Kidney (tissue), 14 donors: ENCODE results near the gene PSMD3. TPM values are rescaled to one million over a fixed set of nuclear protein-coding genes. Genes with fewer than 3 reads are reported as not detected.
A peak's percentile ranks its signal among the peaks of the same experiment; 100 is the strongest.

ENCODE experiments used
- DNase-seq, 5 donors: peaks; one replicate each; pipeline ENCODE4 v3.0.0-alpha.2; 2013 to 2020
- FAIRE-seq: peaks from 2 replicates; lab custom pipeline; 2012; peaks lifted over from hg19 to GRCh38; lab: Jason Lieb, UNC
- H3K27ac ChIP-seq, 2 donors: one replicate each; pipeline ENCODE4 v1.7.0; 2013; ENCODE audit warnings: low read depth in 2 of 2, low read length in 2 of 2, inconsistent platforms in 1 of 2
- H3K27me3 ChIP-seq: one replicate; pipeline ENCODE4 v1.7.1; 2013; ENCODE audit warnings: low read length, inconsistent platforms; ENCODE audit not compliant: control insufficient read depth, insufficient read depth
- H3K36me3 ChIP-seq, 3 donors: one replicate each; pipeline versions ENCODE4 v1.7.0 to v1.7.1; 2013; ENCODE audit warnings: low read length in 3 of 3, control low read depth in 1 of 3, inconsistent platforms in 1 of 3; ENCODE audit not compliant: insufficient read depth in 3 of 3, control insufficient read depth in 2 of 3
- H3K4me1 ChIP-seq, 3 donors: one replicate each; pipeline versions ENCODE4 v1.7.0 to v1.7.1; 2013; ENCODE audit warnings: low read length in 3 of 3, inconsistent platforms in 1 of 3, low read depth in 1 of 3; ENCODE audit not compliant: control insufficient read depth in 2 of 3, insufficient read depth in 2 of 3
- H3K4me3 ChIP-seq, 3 donors: one replicate each; pipeline versions ENCODE4 v1.7.0 to v1.8.1; 2013; ENCODE audit warnings: low read length in 3 of 3, control low read depth in 1 of 3, inconsistent platforms in 1 of 3
- H3K9ac ChIP-seq, 3 donors: one replicate each; pipeline versions ENCODE4 v1.7.0 to v1.7.1; 2013; ENCODE audit warnings: low read length in 3 of 3, control low read depth in 1 of 3, inconsistent platforms in 1 of 3
- H3K9me3 ChIP-seq, 3 donors: one replicate each; pipeline versions ENCODE4 v1.7.0 to v1.7.1; 2013; ENCODE audit warnings: low read length in 3 of 3, control low read depth in 1 of 3, inconsistent platforms in 1 of 3; ENCODE audit not compliant: control insufficient read depth in 2 of 3, insufficient read depth in 1 of 3
- intact Hi-C: fragments of 100-400 bp; cut with DNase I; formaldehyde crosslinking; loops from one replicate; pipeline ENCODE4 v1.11.1; 2022
- polyA plus RNA-seq: library from polyadenylated mRNA; stranded (reverse); fragments of 350-450 nt; fragmentation: Illumina TruSeq; extraction: RNeasy Lipid Tissue Mini Kit (QIAGEN cat#74804); gene quantifications from one replicate; pipeline ENCODE4 v1.2.3, GENCODE V29; 2014; ENCODE audit warnings: low read depth, low replicate concordance; ENCODE audit not compliant: insufficient read depth
- total RNA-seq: library from RNA; stranded (reverse); fragmentation: NEBNext Ultra II Directional; extraction: Animal tissue kit (Norgen Biotek cat#: 25700); gene quantifications from one replicate; pipeline ENCODE4 v1.2.1, GENCODE V29; 2021
- TF ChIP-seq, protein P1 (sequence below): IDR thresholded peaks from 3 replicates; pipeline ENCODE4 v1.5.1; 2012; ENCODE audit warnings: mild to moderate bottlenecking, moderate library complexity, borderline replicate concordance; ENCODE audit not compliant: insufficient read depth; ENCODE audit errors: extremely low read depth
- donor health status: control.
- donor health status: control.
- donor health status: control.
- donor health status: control.
- donor health status: control.
- donor health status: DM: yes; HTN: yes; CAD: no.
- donor health status: Normal renal cell carcinoma (clear cell type).

Gene PSMD3
- total and polyA plus RNA-seq, 2 donors from 2014 or later: 63.6 to 66.4 TPM

DNA sequence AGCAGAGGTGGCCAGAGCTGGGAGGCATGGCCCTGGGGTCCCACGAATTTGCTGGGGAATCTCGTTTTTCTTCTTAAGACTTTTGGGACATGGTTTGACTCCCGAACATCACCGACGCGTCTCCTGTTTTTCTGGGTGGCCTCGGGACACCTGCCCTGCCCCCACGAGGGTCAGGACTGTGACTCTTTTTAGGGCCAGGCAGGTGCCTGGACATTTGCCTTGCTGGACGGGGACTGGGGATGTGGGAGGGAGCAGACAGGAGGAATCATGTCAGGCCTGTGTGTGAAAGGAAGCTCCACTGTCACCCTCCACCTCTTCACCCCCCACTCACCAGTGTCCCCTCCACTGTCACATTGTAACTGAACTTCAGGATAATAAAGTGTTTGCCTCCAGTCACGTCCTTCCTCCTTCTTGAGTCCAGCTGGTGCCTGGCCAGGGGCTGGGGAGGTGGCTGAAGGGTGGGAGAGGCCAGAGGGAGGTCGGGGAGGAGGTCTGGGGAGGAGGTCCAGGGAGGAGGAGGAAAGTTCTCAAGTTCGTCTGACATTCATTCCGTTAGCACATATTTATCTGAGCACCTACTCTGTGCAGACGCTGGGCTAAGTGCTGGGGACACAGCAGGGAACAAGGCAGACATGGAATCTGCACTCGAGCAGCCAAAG, 36.9 kb downstream of the PSMD3 start:
- Histone ChIP-seq H3K4me3 (no peak overlapping the region), H3K4me1 (peaks cover 0 to 9% (median 4%) of the 10 kb centered on the region in 3 donors), H3K9ac (no peak overlapping the region), H3K9me3 (no peaks in the 10 kb centered on the region), H3K36me3 (peaks cover 0 to 8% (median 6%) of the 10 kb centered on the region in 3 donors), H3K27ac (peak overlapping the region in 1 of 2 donors; percentile 7), H3K27me3 (no peaks in the 10 kb centered on the region)
- TF ChIP-seq, protein P1, sequence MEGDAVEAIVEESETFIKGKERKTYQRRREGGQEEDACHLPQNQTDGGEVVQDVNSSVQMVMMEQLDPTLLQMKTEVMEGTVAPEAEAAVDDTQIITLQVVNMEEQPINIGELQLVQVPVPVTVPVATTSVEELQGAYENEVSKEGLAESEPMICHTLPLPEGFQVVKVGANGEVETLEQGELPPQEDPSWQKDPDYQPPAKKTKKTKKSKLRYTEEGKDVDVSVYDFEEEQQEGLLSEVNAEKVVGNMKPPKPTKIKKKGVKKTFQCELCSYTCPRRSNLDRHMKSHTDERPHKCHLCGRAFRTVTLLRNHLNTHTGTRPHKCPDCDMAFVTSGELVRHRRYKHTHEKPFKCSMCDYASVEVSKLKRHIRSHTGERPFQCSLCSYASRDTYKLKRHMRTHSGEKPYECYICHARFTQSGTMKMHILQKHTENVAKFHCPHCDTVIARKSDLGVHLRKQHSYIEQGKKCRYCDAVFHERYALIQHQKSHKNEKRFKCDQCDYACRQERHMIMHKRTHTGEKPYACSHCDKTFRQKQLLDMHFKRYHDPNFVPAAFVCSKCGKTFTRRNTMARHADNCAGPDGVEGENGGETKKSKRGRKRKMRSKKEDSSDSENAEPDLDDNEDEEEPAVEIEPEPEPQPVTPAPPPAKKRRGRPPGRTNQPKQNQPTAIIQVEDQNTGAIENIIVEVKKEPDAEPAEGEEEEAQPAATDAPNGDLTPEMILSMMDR: no peak
- no peak for FAIRE-seq
- DNase-seq: peak in 1 of 5 donors; percentile 32
- intact Hi-C loops: loop anchor here (10.0 kb wide), 2 partner anchors 147 to 267 kb away; partner anchors contain the start of gene CDC6

DNA sequence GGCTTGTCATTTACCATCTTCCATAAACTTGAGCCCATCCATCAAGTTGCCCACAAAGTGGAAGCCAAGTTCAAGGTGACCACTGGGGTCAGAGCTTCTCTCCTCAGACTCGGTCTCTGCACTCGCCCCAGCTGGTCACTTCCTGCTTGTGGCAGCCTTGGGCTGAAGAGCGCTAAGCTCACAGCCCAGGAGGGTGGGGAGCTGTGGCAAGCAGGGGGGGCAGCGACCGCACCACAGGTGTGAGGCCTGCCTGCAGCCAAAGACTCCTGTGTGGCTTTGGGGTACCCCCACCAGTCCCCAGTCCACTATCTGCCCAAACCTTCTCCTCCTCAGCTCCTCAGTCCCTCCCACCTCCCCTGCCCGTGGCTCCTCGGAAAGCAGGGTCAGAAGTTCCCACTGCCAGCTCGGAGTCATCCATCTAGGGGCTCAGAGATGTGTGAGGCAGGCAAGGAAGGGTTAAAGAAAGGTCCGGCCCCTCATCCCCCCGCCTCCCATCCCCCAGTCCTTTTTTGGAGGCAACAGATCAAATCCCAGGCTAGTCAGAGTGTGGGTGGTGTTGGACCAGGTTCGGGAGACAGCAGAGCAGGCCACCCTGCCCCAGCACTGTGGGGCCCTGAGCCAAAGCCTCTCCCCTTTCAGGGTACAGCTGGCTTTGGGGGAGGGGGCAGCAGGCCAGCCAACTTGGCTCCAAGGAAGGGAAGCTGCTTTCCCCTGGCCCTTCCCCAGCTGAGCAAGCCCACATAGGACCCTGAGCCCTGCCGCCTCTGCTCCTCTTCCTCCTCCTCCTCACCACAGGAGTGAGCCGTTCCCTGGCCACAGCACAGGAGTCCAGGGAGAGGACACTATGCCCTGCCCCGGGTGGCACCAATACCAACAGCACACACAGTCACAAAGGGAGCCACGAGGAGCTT, 37.9 kb downstream of the PSMD3 start:
- FAIRE-seq (no peak), DNase-seq (no peak)
- H3K27me3 ChIP-seq: no peaks in the 10 kb centered on the region
- peak overlapping the region in 1 of 2 donors; percentile 11 for H3K27ac ChIP-seq
- H3K4me3 ChIP-seq: no peak overlapping the region
- H3K9ac ChIP-seq: no peak overlapping the region
- TF ChIP-seq, protein P1: no peak
- H3K36me3 ChIP-seq: peaks cover 0 to 12% (median 10%) of the 10 kb centered on the region in 3 donors
- peaks cover 0 to 9% (median 4%) of the 10 kb centered on the region in 3 donors for H3K4me1 ChIP-seq
- intact Hi-C loops: loop anchor here (10.0 kb wide), 2 partner anchors 146 to 266 kb away; partner anchors contain the start of gene CDC6
- no peaks in the 10 kb centered on the region for H3K9me3 ChIP-seq

DNA sequence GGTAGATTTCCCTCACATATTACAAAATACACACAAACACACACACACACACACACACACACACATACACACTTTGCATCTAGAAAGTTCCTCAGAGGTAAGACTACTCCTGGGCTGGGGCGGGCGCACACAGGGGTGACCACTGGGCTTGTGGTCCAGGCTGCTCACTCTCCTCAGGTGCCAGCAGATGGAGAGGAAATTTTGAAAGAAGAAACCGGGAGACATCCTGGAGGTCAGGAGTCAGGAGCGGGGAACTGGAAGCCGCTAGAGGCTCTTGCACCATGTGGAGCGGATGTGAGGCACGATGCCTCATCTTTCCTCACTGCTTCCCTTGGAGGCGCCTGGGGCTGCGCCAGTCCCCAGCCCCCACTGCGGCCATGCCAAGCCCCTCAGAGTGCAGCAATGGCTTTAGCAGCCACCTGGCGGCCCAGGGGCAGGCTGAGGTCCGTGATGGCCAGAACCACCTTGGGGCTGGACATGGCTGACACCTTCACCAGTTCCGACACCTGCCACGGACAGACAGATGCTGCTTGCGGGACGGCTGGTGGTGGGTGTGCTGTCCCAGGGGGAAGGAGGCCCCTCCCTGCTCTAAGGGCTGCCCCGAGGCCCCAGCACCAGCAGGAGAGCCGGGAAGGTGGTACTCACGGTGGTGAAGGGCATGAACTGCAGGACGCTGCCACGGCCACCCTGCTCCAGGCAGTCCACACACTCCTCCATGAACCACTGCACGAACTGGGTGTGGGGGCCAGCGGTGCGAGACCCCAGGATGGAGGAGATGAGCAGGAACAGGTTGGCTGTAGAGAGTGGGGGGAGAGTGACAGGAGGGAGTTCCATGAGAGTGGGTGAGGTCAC, 38.8 kb downstream of the PSMD3 start:
- Histone ChIP-seq H3K9ac (no peak overlapping the region), H3K4me3 (no peak overlapping the region), H3K27ac (no peak overlapping the region), H3K9me3 (no peaks in the 10 kb centered on the region), H3K27me3 (no peaks in the 10 kb centered on the region), H3K4me1 (peaks cover 0 to 8% (median 1%) of the 10 kb centered on the region in 3 donors), H3K36me3 (peaks cover 0 to 12% (median 10%) of the 10 kb centered on the region in 3 donors)
- DNase-seq (no peak), FAIRE-seq (no peak)
- intact Hi-C loops: loop anchor here (10.0 kb wide), 2 partner anchors 145 to 265 kb away; partner anchors contain the start of gene CDC6
- TF ChIP-seq, protein P1: no peak
